GM12873 (cell line): ENCODE results near the gene PLPP3.

Source experiments
- TF ChIP-seq, protein P1 (sequence below): IDR thresholded peaks from 2 replicates; pipeline ENCODE4 v1.5.1; 2012; ENCODE audit warnings: low read depth, mild to moderate bottlenecking, moderate library complexity, low read length, control low read depth; ENCODE audit not compliant: insufficient read depth; ENCODE audit errors: missing control alignments

The PLPP3 gene

DNA sequence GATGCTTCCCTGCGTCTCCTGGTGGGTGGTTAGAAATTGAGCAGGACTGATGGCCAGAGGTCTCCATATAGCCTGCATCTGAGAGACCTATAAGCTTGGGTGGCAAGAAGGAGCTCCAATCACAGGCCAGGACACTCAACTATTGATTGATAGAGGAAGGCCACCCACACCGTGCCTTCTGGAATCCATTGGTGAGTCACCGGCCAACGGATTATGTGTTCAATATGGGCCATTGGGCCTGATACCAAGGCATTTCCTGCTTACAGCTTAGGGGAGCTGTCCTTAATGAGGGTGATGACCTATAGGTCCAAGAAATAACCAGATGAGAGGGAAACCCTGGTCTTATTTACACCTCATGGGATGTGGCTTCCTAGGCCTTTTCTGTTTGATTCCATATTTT lies 115.1 kb downstream of the PLPP3 start:
- TF ChIP-seq, protein P1, sequence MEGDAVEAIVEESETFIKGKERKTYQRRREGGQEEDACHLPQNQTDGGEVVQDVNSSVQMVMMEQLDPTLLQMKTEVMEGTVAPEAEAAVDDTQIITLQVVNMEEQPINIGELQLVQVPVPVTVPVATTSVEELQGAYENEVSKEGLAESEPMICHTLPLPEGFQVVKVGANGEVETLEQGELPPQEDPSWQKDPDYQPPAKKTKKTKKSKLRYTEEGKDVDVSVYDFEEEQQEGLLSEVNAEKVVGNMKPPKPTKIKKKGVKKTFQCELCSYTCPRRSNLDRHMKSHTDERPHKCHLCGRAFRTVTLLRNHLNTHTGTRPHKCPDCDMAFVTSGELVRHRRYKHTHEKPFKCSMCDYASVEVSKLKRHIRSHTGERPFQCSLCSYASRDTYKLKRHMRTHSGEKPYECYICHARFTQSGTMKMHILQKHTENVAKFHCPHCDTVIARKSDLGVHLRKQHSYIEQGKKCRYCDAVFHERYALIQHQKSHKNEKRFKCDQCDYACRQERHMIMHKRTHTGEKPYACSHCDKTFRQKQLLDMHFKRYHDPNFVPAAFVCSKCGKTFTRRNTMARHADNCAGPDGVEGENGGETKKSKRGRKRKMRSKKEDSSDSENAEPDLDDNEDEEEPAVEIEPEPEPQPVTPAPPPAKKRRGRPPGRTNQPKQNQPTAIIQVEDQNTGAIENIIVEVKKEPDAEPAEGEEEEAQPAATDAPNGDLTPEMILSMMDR: no peak

DNA sequence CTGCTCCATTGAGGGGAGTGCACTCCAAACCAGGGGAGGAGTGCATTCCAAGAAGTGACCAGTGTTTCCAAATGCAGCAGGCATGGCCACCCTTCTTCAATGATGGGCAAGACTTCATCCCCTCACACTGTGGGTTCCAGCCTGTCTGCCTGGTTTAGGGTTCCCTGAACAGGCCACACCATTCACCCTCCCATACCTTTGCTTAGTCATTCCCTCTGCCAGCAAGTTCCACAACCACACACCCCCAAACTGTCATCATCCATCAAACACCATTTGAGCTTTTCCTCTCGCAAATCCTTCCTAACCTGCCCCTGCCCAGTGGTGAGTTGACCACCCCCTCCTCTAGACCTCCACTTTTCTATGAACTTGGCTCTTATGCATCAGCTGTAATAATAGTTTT lies 116.0 kb downstream of the PLPP3 start:
- TF ChIP-seq, protein P1: no peak

DNA sequence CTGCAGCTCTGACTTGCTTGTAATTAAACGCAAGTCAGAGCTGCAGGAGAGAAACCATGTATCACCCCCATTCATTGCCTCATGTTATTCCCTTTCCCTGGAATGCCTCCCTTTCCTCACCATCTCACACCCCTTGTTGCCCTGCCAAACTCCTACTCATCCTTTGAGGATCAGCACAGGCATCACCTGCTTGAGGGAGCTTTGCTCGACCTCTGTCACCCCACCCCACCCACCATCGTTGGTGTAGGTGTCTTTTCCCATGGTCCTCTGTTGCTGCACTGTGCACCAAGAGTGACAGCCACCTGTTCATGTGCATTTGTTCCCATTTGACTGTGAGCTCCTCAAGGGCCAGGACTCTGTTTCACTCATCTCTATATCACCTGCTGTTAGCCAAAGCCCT lies 117.2 kb downstream of the PLPP3 start:
- TF ChIP-seq, protein P1: no peak

DNA sequence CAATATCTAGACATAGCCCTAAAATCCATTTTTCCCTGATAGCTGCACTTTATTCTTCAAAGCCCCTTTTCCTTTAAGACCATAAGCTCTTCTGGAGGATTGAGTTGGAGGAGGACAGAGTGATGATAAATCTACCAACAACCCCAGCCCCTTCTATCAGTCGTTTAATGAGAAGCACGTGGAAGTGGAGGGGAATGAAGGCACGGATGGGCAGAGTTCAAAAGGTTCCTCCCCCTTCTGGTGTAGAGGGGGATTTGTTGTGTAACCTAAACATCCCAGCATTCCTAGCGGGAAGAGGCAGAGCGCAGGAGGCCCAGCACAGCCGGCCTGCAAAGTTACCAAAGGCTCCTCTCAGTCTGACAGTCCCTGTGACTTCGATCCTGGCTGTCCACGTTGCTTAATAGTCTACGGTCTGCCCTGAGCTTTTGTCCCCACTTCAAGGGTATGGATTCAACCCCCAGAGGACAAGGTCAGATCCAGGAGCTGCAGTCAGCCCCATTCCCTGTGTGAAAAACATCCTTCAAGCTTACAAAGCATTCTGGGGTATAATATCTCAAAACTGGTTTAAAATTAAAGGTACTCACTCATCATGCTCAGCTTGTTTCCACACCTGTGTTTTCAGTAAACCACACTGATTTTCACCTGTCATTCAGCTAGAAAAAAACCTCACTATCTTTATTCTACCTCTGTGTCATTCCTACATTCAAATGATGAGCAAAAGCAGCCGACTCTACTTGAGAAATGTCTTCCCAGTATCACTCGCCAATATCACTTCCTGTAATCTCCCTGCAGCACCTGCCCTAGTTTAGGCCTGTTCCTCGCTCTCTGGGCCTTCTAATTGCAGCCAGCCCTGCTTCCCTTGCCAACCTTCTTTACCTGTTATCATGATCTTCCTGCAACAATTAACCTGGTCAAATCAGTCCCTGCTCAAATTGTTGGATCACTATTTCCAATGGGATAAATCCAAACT lies 117.9 kb downstream of the PLPP3 start:
- TF ChIP-seq, protein P1: no peak

DNA sequence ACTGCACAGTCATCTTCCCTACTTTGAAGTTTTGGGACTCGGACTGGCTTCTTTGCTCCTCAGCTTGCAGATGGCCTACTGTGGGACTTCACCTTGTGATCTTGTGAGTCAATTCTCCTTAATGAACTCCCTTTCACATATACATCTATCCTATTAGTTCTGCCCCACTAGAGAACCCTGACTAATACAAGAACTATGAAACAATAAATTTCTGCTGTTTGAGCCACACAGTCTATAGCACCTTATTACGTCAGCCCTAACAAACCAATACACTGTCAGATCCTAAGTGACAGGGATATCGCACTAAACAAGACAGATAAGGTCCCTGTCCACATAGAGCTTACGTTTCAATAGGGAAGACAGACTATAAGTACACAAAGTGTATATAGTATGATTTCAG lies 120.1 kb downstream of the PLPP3 start:
- TF ChIP-seq, protein P1: no peak

DNA sequence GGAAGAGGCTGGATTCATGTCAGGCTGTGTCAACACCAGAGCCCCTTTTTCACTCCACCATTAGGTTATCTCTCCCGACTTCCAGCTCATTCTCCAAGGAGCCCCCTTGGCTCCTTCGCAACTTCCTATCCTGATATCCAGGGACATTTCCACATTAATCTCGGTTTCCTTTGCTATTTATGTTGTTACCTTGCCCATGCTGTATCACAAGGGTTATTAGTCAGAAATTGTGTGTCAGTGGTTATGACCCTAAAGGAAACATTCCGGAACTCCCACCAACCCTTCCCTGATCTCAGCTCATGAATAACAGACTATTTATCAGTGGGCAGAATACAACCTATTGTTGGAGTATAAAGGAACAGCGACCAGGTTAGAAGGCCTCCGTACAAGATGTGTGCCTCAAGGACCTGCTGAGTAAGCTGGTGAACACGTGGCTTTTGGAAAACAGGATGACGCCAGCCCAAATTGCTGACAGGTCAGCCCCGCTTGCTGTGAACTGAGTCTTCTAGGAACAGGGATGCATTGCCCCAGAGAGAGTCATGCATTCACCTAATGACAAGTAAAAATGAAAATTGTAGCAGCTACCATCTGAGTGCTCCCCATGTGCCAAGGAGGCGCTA lies 121.5 kb downstream of the PLPP3 start:
- TF ChIP-seq, protein P1: no peak

DNA sequence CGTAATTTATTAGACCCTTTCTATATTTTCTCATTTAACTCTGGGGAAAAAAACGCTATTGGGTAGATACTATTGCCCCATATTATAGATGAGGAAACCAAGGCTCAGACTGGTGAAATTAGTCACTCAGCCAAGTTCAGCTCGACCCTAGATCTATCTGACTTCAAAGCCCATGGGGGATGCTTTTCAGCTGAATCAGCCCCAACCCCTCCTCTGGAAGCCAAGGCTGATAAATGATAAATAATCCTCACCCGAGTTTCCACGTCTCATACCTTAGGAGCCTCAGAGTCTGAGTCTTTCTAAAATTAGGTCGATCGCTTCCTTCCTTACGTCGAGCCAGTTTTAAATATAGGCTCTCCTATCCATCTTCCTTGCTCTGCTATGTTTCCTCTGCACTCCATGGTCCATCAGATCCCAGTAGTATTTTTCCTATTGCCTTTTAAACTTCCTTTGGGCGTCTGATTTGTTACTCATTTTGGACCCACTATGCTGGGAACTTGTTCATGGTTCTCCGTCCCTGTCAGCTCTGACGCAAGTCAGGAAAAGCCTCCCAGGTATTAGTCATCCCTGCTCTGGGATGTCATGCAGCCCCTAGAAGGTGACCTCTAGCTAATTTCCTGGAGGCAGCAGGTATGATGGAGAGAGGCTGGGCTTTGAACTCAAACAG lies 122.8 kb downstream of the PLPP3 start:
- TF ChIP-seq, protein P1: no peak
